Urinary bladder (tissue), 4 donors: ENCODE results near the gene ARHGAP45. TPM values are rescaled to one million over a fixed set of nuclear protein-coding genes. Genes with fewer than 3 reads are reported as not detected.

Experiments used
- DNase-seq: peaks from one replicate; pipeline ENCODE4 v3.0.0-alpha.2; 2015; ENCODE audit errors: extremely low spot score
- H3K27ac ChIP-seq: one replicate; pipeline ENCODE4 v1.5.1; 2013; ENCODE audit warnings: low read depth, mild to moderate bottlenecking, moderate library complexity
- H3K36me3 ChIP-seq: one replicate; pipeline ENCODE4 v1.6.1; 2013; ENCODE audit warnings: mild to moderate bottlenecking, moderate library complexity; ENCODE audit not compliant: insufficient read depth
- H3K4me1 ChIP-seq: one replicate; pipeline ENCODE4 v1.6.1; 2013; ENCODE audit warnings: mild to moderate bottlenecking, moderate library complexity; ENCODE audit not compliant: insufficient read depth
- H3K4me3 ChIP-seq: one replicate; pipeline ENCODE4 v1.5.1; 2013; ENCODE audit warnings: low read depth, low read length
- WGBS: extraction: QIAGEN DNeasy Blood & Tissue Kit; methylation state at CpG from one replicate; pipeline ENCODE4 v1.1.7; 2013; 5-methylcytosine and 5-hydroxymethylcytosine counted together
- polyA plus RNA-seq: library from polyadenylated mRNA; stranded (reverse); fragments of 200-250 nt; gene quantifications from one replicate; pipeline ENCODE4 v1.2.3, GENCODE V29; 2013
- total RNA-seq: library from RNA; depleted of rRNA; stranded (reverse); fragments of >200 nt; gene quantifications from one replicate; pipeline ENCODE4 v1.2.3, GENCODE V29; 2014
- donor health status: healthy with polysubstance abuse.
- donor health status: healthy.

The ARHGAP45 gene
- total and polyA plus RNA-seq, 2 donors = 5.7 to 12.0 TPM

DNA sequence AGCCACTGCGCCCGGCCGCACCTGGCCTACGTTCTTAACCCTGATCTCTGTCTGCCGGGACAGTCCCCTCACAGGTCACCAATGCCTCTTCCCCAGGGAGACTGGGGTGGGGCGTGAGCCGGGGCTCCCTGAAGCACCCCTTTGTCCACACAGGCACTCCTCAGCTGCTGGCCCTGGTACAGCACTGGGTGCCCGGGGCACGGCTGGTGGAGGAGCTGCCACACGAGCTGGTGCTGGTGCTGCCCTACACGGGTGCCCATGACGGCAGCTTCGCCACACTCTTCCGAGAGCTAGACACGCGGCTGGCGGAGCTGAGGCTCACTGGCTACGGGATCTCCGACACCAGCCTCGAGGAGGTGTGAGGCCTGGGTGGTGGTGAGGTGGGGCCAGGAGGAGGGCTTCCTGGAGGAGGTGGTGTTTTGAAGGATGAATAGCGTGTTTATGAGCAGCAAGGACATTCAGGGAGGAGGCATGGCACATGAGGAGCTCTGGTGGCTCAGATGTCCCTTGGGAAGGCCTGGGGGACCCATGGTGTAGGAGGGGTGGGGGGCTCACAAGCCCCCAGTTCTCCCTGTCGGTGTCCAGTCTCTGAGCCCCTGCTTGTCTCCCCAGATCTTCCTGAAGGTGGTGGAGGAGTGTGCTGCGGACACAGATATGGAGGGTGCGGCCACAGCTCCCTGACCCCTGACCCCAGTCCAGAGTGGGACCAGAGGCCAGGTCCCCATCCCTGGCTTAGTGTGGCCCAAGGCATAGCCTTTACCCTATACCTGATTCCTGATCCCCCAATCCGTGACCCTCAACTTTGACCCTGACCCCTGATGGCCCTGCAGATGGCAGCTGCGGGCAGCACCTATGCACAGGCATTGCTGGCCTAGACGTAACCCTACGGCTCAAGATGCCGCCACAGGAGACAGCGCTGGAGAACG is 13.5 kb upstream of the ARHGAP45 start:
- 88% methylated on average over 31 of the region's 31 CpGs for WGBS
- Histone ChIP-seq H3K27ac (no peak overlapping the region), H3K4me3 (no peak overlapping the region), H3K4me1 (no peaks in the 10 kb centered on the region), H3K36me3 (no peaks in the 10 kb centered on the region)
- DNase-seq = no peak

DNA sequence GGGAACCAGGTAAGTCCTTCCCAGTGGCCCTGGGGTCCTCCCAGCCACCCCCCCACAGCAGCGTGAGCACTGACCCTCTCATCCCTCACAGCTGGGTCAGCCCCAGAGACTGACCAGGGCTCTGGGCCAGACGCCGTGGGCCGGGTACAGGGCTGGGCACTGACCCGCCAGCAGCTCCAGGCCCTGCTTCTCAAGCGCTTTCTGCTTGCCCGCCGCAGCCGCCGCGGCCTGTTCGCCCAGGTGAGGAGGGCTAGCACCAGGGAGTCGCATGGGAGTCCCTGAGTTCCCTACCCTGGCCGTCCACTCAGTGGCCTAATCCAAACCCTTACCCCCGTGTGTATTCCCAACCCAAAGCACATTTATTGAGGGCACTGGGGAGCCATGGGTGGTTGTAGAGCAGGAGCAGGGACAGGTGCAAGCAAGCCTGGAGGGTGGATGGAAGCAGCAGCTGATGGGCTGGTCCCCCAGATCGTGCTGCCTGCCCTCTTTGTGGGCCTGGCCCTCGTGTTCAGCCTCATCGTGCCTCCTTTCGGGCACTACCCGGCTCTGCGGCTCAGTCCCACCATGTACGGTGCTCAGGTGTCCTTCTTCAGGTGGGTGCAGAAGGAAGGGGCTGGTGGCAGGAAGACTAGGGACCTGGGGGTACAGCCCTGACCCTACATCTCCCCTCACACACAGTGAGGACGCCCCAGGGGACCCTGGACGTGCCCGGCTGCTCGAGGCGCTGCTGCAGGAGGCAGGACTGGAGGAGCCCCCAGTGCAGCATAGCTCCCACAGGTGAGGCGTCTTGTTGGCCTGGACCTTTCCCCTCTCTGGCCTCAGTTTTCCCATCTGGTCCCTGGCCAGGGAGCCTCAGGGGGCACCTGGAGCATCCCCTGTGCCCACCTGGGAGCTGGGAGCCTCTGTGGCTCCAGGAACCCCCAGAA is 12.6 kb upstream of the ARHGAP45 start:
- no peak for DNase-seq
- no peaks in the 10 kb centered on the region for H3K36me3 ChIP-seq
- no peak overlapping the region for H3K27ac ChIP-seq
- 93% methylated on average over 28 of the region's 28 CpGs for WGBS
- H3K4me1 ChIP-seq = no peaks in the 10 kb centered on the region
- no peak overlapping the region for H3K4me3 ChIP-seq

DNA sequence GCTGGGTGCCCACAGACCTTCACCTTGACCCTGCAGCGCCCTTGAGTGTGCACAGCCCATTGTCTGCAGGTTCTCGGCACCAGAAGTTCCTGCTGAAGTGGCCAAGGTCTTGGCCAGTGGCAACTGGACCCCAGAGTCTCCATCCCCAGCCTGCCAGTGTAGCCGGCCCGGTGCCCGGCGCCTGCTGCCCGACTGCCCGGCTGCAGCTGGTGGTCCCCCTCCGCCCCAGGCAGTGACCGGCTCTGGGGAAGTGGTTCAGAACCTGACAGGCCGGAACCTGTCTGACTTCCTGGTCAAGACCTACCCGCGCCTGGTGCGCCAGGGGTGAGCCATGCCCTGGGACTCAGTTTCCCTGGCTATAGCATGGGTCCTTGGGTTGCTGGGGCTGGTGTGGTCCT is 11.9 kb upstream of the ARHGAP45 start:
- WGBS = 97% methylated on average over 14 of the region's 14 CpGs
- Histone ChIP-seq H3K4me1 (no peaks in the 10 kb centered on the region), H3K27ac (no peak overlapping the region), H3K4me3 (no peak overlapping the region), H3K36me3 (no peaks in the 10 kb centered on the region)
- no peak for DNase-seq

DNA sequence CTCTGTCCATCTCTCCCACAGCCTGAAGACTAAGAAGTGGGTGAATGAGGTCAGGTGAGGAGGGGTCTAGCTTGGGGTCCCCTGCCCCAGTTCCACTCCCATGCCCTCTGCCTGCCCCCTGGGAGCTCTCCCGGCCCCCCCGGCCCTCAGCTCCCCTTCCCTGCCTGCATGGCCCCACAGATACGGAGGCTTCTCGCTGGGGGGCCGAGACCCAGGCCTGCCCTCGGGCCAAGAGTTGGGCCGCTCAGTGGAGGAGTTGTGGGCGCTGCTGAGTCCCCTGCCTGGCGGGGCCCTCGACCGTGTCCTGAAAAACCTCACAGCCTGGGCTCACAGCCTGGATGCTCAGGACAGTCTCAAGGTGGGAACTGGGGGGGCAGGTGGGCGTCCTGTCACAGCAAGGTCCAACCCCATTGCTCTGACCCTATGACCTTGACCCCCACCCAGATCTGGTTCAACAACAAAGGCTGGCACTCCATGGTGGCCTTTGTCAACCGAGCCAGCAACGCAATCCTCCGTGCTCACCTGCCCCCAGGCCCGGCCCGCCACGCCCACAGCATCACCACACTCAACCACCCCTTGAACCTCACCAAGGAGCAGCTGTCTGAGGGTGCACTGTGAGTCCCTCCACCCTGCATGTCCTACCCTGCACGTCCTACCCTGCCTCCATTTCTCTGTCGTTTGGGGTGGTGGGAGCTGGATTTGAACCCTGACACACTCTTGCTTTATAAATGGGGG is 10.9 kb upstream of the ARHGAP45 start:
- no peaks in the 10 kb centered on the region for H3K4me1 ChIP-seq
- H3K36me3 ChIP-seq = no peaks in the 10 kb centered on the region
- no peak overlapping the region for H3K27ac ChIP-seq
- H3K4me3 ChIP-seq = no peak overlapping the region
- DNase-seq = no peak
- WGBS = 96% methylated on average over 20 of the region's 20 CpGs

DNA sequence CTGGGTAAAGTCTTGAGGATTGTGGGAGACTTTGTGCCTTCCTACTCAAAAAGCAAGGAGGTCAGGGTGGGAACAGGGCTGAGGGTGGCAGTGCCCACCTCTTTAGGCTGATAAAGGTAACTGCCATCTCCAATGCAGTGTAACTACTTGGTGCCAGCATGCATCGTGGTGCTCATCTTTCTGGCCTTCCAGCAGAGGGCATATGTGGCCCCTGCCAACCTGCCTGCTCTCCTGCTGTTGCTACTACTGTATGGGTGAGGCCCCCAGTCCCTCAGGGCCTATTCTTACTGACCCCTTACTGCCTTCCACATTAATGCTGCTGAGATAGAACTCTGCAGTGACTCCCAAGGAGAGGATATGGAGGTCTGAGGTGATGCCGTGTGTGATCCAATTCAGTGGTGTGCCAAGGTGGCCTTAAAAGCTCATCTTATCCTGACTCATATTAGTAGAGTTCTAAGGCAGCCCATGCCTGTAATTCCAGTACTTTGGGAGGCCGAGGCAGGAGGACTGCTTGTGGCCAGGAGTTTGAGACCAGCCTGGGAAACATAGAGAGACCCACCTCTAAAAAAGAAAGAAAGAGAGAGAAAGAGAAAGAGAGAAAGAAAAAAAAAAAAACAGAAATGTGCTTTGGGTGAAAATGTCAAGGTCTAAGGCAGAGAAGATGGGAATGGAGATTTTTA is 9.7 kb upstream of the ARHGAP45 start:
- H3K4me3 ChIP-seq = no peak overlapping the region
- H3K4me1 ChIP-seq = no peaks in the 10 kb centered on the region
- H3K36me3 ChIP-seq = no peaks in the 10 kb centered on the region
- DNase-seq = no peak
- no peak overlapping the region for H3K27ac ChIP-seq
- 50% methylated on average over 3 of the region's 3 CpGs for WGBS

DNA sequence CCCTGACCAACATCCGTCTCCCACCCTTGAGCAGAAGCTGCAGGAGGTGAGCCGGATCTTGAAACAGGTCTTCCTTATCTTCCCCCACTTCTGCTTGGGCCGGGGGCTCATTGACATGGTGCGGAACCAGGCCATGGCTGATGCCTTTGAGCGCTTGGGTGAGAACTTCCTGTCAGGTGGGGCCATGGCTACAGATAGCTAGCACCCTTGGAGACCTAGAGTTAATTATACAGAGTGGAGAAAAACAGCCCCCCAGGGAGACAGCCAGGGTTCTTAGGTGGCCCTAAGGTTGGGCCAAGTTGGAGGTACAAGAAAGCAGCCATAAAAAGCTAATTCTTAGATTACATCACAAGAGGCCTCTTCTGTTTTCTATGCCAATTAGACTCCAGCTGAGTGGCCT is 8.9 kb upstream of the ARHGAP45 start:
- H3K4me3 ChIP-seq = no peak overlapping the region
- no peaks in the 10 kb centered on the region for H3K36me3 ChIP-seq
- H3K4me1 ChIP-seq = no peaks in the 10 kb centered on the region
- no peak for DNase-seq
- WGBS = 95% methylated on average over 5 of the region's 5 CpGs
- no peak overlapping the region for H3K27ac ChIP-seq

DNA sequence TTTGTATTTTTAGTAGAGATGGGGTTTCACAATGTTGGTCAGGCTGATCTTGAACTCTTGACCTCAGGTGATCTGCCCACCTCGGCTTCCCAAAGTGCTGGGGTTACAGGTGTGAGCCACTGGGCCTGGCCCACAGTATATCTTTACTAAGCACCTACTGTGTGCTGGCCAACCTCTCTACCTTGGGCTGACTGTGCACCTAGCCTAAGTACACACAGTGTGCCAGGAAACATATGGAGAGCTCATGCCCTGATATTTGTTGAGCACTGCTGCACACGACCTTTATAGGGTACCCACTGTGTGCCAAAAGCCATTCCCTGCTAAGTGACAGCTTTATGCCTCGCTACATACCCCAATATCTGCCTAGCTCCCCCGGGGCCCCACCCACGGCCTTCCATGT is 6.3 kb upstream of the ARHGAP45 start:
- no peak overlapping the region for H3K27ac ChIP-seq
- H3K4me3 ChIP-seq = no peak overlapping the region
- WGBS = 83% methylated on average over 5 of the region's 5 CpGs
- no peaks in the 10 kb centered on the region for H3K36me3 ChIP-seq
- no peak for DNase-seq
- no peaks in the 10 kb centered on the region for H3K4me1 ChIP-seq

DNA sequence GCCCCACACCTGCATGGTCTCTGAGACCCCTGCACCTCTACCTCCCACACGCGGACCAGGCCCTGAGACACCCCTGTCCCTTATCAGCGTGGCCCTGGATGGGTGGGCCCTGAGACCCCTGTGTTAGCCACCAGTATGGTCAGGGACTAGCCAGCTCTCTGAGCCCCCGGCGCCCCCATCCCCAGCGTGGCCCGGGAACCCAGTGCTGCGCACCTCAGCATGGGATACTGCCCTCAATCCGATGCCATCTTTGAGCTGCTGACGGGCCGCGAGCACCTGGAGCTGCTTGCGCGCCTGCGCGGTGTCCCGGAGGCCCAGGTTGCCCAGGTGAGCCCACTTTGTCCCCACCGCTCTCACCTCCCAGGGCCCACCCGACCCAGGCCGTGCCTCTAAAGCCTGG is 5.0 kb upstream of the ARHGAP45 start:
- no peaks in the 10 kb centered on the region for H3K36me3 ChIP-seq
- 84% methylated on average over 20 of the region's 20 CpGs for WGBS

DNA sequence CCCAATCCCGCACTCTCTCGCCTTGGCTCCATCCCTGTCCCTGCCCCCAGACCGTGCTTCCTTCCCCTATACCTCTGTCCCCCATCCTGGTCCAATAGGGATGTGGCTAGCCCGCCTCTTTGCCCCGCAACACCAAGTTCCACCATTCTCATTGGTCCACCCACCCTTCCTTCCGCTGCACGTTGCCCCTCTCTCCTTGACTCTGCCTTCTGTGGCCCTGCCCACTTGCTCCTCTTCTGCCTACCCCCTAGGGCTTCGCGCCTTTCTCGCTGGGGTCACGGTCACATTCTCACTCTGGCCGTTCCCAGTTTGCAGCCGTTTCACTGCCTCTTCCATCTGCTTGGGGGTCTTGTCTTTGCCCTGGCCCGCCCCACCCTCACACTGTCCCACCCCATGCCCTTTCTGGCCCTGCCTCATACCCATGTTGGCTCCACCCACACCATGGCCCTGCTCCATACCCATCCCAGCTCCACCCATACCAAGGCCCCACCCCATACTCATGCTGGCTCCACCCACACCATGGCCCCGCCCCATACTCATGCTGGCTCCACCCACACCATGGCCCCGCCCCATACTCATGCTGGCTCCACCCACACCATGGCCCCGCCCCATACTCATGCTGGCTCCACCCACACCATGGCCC is 4.5 kb upstream of the ARHGAP45 start:
- H3K4me3 ChIP-seq = no peak overlapping the region
- 78% methylated on average over 17 of the region's 17 CpGs for WGBS
- H3K4me1 ChIP-seq = peaks cover 2% of the 10 kb centered on the region
- H3K27ac ChIP-seq = no peak overlapping the region
- DNase-seq = no peak
- no peaks in the 10 kb centered on the region for H3K36me3 ChIP-seq

More for the DNA sequence above, 5.0 kb upstream of the ARHGAP45 start:
- Histone ChIP-seq H3K4me1 (no peaks in the 10 kb centered on the region), H3K27ac (no peak overlapping the region), H3K4me3 (no peak overlapping the region)
- DNase-seq = no peak

DNA sequence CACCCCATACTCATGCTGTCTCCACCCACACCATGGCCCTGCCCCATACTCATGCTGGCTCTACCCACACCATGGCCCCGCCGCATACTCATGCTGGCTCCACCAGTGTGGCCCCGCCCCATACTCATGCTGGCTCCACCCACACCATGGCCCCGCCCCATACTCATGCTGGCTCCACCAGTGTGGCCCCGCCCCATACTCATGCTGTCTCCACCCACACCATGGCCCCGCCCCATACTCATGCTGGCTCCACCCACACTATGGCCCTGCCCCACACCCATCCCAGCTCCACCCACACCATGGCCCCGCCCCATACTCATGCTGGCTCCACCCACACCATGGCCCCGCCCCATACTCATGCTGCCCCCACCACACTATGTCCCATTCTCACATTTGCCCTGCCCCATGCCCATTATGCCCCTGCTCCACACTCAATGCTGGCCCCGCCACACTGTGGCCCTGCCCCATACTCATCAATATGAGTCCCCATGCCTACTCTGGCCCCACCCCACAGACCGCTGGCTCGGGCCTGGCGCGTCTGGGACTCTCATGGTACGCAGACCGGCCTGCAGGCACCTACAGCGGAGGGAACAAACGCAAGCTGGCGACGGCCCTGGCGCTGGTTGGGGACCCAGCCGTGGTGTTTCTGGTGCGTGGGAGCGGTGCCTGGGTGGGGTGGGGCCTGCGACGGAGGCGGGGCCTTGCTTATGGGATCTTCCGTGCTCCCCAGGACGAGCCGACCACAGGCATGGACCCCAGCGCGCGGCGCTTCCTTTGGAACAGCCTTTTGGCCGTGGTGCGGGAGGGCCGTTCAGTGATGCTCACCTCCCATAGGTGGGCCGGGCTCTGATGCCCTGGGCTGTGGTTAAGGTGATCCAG is 3.7 kb upstream of the ARHGAP45 start:
- no peak overlapping the region for H3K27ac ChIP-seq
- DNase-seq = no peak
- WGBS = 81% methylated on average over 37 of the region's 37 CpGs

DNA sequence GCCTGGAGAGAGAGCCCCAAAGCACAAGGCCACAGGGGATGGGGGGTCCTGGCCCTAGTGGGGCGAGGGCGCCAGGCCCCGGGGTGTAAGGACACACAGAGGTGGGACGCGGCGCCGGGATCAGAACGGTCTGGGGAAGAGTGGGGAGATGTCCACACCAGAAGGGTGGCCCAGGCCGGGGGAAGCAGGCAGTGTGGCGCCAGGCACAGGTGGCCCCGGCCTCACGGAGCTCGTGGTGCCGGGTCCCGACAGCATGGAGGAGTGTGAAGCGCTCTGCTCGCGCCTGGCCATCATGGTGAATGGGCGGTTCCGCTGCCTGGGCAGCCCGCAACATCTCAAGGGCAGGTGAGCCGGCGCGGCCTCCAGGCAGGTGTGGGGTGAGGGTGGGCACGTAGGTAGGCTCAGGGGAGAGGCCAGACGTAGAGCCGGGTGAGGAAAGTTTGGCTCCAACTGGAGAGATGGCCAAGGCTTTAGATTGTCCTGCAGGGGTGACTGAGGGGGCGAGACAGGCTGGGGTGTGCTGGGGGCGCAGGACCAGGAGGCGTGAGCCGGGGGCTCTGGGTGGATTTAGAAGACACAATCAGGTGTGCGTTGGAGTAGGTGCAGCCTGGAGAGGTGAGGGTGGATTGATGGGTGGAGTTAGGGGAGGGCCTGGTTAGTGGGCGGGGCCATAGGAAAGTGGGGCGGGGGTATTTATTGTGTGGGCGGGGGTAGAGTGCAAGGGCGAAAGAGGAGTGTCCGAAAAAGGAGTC is 2.9 kb upstream of the ARHGAP45 start:
- 76% methylated on average over 37 of the region's 37 CpGs for WGBS
- Histone ChIP-seq H3K27ac (no peak overlapping the region), H3K4me3 (no peak overlapping the region), H3K4me1 (peaks cover 2% of the 10 kb centered on the region), H3K36me3 (no peaks in the 10 kb centered on the region)
- DNase-seq = no peak

More for the DNA sequence above, 3.7 kb upstream of the ARHGAP45 start:
- H3K36me3 ChIP-seq = no peaks in the 10 kb centered on the region
- no peak overlapping the region for H3K4me3 ChIP-seq
- peaks cover 2% of the 10 kb centered on the region for H3K4me1 ChIP-seq
